Ectodermal cell (in vitro differentiated cells): Measurements from ENCODE around the gene SLC39A3.

Experiments
- H3K27ac ChIP-seq: 2 replicates; pipeline ENCODE4 v1.7.0; 2013; ENCODE audit warnings: mild to moderate bottlenecking, low read depth, low read length; ENCODE audit not compliant: insufficient read depth, poor library complexity, severe bottlenecking
- H3K27me3 ChIP-seq: 2 replicates; pipeline ENCODE4 v1.7.0; 2013; ENCODE audit warnings: mild to moderate bottlenecking, low read length; ENCODE audit not compliant: insufficient read depth, control insufficient read depth, poor library complexity, severe bottlenecking
- H3K36me3 ChIP-seq: one replicate; pipeline ENCODE4 v1.7.0; 2013; ENCODE audit warnings: low read length; ENCODE audit not compliant: control insufficient read depth, insufficient read depth
- H3K4me1 ChIP-seq: one replicate; pipeline ENCODE4 v1.7.0; 2013; ENCODE audit warnings: low read length; ENCODE audit not compliant: control insufficient read depth, insufficient read depth
- H3K4me3 ChIP-seq: 2 replicates; pipeline ENCODE4 v1.7.0; 2013; ENCODE audit warnings: low read depth, low read length, control low read depth; ENCODE audit not compliant: insufficient read depth
- H3K9me3 ChIP-seq: 2 replicates; pipeline ENCODE4 v1.7.0; 2013; ENCODE audit warnings: mild to moderate bottlenecking, low read length, moderate library complexity; ENCODE audit not compliant: control insufficient read depth
- WGBS, 2 experiments: methylation state at CpG; one replicate each; pipeline ENCODE4 v1.1.7; 2013; ENCODE audit warnings: missing lambda C conversion rate in 2 of 2; 5-methylcytosine and 5-hydroxymethylcytosine counted together

Gene SLC39A3

DNA sequence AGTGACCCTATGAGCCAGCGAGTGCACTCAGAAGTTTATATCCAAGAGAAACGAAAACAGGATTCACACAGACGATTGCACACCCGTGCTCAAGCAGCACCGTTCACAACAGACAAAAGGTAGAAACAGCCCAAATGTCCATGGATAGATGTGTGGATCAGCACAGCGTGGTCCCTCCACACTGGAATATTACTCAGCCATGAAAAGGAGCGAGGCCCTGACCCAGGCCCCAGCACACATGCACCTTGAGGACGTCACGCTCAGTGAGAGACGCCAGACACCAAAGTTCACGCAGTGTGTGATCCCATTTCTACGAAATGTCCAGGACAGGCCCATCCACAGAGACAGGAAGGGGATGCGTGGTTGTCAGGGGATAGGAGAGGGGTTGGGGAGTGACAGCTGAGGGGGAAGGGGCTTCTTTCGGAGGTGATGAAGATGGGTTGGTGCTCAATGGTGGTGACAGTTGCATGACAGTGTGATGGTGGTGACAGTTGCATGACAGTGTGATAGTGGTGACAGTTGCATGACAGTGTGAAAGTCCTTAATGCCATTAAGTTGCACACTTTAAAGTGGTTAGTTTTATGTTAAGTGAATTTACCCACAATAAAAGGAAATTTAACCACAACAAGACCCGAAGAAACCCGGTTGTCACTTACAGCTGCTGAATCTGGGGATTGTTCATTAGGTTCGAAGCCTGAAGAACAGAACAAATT lies 18.9 kb upstream of the SLC39A3 start:
- no peak overlapping the region for H3K4me3 ChIP-seq
- H3K36me3 ChIP-seq, result peaks cover 53% of the 10 kb centered on the region
- no peaks in the 10 kb centered on the region for H3K9me3 ChIP-seq
- no peaks in the 10 kb centered on the region for H3K4me1 ChIP-seq
- WGBS, 2 experiments, result 96% methylated on average over 17 of the region's 17 CpGs
- no peak overlapping the region for H3K27ac ChIP-seq
- no peaks in the 10 kb centered on the region for H3K27me3 ChIP-seq

DNA sequence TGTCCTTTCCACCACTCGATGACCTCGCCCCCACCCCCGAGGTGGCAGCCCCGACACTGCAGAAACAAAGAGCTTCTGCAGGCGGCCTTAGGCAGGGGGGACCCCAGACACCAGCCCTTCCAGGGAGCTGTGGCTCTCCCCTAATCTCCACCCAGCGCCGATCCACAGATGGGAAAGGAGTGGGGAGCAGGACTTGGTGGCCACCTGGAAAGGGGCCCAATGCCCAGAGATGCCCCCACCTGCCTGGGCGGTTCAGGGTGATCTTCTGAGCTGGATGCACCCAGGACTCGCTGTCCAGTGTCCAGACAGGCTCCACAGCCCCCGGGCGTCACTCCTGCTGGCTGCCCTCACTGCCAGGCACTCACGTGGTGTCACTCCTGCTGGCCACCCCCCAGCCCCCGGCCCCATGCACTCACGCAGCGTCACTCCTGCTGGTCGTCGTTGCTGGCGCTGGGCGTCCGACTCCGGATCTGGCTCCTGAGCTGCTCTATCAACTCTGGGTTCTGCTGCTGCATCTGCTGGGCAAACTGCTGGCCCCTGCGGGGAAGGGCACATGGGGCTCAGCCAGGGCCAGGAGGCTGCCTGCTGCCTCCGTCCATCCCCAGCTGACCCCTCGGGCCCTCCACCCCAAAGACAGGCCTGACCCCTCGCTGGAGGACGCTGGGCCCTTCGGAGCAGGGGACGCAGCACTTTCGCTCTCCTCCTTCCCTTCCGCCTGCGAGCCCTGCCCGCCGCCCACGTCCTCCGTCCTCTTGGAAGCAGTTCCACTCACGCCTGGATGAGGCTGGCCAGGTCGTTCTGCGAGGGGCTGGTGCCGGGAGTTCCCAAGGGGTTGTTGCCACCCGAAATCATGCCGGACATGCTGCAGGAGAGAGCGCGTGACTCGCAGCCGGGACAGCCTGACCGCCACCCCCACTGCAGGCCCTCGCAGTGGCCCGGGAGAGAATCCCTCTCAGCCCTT lies 17.4 kb upstream of the SLC39A3 start:
- 96 to 97% methylated on average over 48 of the region's 48 CpGs for WGBS, 2 experiments
- H3K4me1 ChIP-seq, result no peaks in the 10 kb centered on the region
- H3K36me3 ChIP-seq, result peaks cover 39% of the 10 kb centered on the region
- no peak overlapping the region for H3K4me3 ChIP-seq
- H3K27me3 ChIP-seq, result no peaks in the 10 kb centered on the region
- H3K27ac ChIP-seq, result no peak overlapping the region
- no peaks in the 10 kb centered on the region for H3K9me3 ChIP-seq

DNA sequence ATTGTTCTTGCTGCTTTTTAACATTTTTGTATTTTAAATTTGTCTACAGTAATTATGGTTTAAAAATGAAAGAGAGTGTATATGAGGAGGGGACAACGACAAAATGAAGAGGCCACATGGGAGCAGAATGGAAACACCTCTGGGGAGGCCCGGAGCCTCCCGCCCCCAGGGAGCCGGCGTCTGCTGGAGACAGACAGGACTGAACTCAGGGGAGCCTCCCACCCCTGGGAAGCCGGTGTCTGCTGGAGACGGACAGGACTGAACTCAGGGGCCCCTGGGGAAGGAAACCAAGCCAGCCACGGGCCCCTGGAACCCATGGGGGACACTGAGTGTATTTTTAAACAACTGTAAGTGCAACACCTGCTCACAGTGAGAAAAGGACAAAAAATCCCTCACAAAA lies 16.7 kb upstream of the SLC39A3 start:
- no peaks in the 10 kb centered on the region for H3K27me3 ChIP-seq
- no peak overlapping the region for H3K4me3 ChIP-seq
- WGBS, 2 experiments, result 94 to 97% methylated on average over 8 of the region's 8 CpGs
- H3K27ac ChIP-seq, result no peak overlapping the region
- H3K4me1 ChIP-seq, result no peaks in the 10 kb centered on the region
- H3K36me3 ChIP-seq, result peaks cover 32% of the 10 kb centered on the region
- H3K9me3 ChIP-seq, result no peaks in the 10 kb centered on the region

DNA sequence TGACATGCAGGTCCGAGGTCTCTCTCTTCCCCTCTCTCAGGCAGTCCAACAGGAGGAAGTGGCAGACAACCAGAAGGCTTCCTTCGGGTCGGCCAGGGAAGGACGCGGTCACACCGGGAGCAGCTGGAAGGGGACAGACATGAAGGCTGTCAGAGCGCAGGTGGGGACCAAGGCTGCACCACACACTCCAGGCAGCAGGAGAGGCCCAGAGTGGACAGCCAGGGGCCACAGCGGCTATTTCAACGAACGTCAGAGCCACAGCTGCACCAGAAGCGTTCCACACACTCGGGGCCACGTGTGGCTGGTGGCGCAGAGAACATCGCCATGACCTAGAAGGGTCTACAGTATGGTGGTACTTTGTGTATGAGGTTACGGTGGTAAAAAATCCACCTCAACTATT lies 16.0 kb upstream of the SLC39A3 start:
- H3K27ac ChIP-seq, result no peak overlapping the region
- 96% methylated on average over 15 of the region's 16 CpGs for WGBS, 2 experiments
- H3K27me3 ChIP-seq, result no peaks in the 10 kb centered on the region
- no peak overlapping the region for H3K4me3 ChIP-seq
- no peaks in the 10 kb centered on the region for H3K9me3 ChIP-seq
- no peaks in the 10 kb centered on the region for H3K4me1 ChIP-seq
- H3K36me3 ChIP-seq, result peaks cover 28% of the 10 kb centered on the region

DNA sequence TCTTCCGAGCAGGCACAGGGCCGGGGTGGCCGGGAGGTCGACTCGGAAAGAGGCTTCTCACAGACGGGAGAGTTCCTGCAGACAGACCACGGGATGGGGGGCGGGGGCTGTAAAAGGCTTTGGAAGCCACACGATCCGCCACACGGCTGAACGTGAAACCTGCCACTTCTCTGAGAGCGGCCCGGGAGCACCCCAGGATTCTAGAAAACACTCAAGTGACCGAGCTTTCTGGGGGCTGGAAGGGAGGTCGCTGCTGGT lies 15.6 kb upstream of the SLC39A3 start:
- Histone ChIP-seq H3K4me3 (no peak overlapping the region), H3K36me3 (peaks cover 24% of the 10 kb centered on the region), H3K9me3 (no peaks in the 10 kb centered on the region), H3K27me3 (no peaks in the 10 kb centered on the region), H3K27ac (no peak overlapping the region), H3K4me1 (no peaks in the 10 kb centered on the region)
- WGBS, 2 experiments, result 95 to 97% methylated on average over 16 of the region's 16 CpGs

DNA sequence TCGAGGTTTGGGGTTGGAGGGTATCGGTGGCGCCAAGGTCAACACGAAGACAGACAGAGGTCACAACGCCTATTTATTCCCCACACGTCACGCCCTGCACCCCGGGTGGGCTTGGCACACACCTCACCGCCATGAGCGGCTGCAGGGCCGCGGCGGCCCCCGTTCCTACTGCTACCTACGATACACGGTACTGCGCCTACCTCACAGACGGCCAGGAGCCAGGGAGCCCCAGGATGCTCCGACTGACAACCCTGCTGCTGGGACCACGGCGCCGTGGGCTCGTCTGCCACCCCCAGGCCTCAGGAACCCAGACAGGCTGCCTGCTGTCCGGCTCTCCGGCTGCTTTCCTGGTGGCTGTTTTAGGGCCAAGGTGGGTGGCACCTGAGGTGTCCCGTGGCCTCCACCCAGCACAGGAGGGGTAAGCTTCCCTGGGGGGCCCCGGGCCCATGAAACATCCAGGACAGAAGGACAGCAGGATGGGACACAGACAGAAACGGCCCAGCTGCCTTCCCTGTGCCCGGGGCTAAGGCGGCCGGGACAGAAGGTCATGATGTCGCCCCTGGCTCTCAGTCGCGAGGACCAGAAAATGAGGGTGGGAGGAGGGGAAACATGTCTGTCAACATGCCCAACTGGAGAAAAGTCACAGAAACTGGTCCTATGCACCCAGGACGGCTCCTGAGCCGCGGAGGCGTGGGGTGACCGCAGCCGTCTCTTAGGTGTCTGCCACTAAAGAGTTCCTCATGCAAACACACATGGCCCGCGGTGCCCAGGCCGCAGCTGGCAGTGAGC lies 15.0 kb upstream of the SLC39A3 start:
- Histone ChIP-seq H3K4me3 (no peak overlapping the region), H3K36me3 (peaks cover 23% of the 10 kb centered on the region), H3K27me3 (no peaks in the 10 kb centered on the region), H3K27ac (no peak overlapping the region), H3K4me1 (no peaks in the 10 kb centered on the region), H3K9me3 (no peaks in the 10 kb centered on the region)
- 93 to 94% methylated on average over 43 of the region's 43 CpGs for WGBS, 2 experiments

DNA sequence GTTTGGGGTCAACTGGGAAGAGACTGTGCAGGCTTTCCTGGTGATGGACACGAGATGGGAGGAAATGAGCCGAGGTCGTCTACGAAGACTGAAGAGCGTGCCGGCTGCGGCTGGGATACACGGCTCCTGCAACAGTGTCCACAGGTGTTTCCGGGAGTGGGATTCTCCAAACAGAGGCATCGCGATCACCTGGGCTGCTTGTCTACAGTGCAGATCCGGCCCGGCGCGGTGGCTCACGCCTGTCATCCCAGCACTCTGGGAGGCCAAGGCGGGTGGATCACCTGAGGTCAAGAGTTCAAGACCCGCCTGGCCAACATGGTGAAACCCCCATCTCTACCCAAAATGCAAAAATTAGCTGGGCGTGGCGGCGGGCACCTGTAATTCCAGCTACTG lies 11.6 kb upstream of the SLC39A3 start:
- Histone ChIP-seq H3K27ac (no peak overlapping the region), H3K27me3 (peaks cover 8% of the 10 kb centered on the region), H3K4me1 (no peaks in the 10 kb centered on the region), H3K36me3 (peaks cover 10% of the 10 kb centered on the region), H3K4me3 (no peak overlapping the region), H3K9me3 (no peaks in the 10 kb centered on the region)
- 92 to 93% methylated on average over 21 of the region's 21 CpGs for WGBS, 2 experiments

DNA sequence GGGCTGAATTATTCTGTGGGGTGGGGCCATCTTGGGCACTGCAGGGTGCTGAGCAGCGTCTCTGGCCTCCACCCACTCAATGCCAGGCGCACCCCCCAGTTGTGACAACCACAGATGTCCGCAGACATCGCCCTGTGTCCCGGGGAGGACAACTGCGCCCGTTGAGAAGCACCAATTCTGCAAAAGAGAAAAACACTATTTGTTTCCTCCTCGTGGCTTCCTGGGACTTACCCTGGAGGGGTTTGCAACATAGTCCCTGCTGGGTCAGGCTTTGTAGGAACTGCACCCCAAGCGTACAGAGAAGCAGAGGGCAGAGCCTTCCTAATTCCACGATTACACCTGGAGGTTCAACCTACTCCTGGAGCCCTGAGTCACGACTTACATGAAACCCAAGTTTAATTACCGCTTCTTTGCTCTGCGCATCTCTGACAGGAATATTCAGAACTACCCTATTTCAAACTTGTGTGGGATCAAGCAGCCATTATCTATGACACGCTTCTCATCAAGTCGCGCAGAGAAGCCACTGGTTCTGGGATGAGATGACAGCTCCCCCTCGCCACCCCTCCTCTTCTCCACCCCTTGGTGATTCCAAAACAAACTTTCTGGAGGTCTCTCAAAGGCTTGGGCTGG lies 11.1 kb upstream of the SLC39A3 start:
- H3K9me3 ChIP-seq, result no peaks in the 10 kb centered on the region
- WGBS, 2 experiments, result 86 to 88% methylated on average over 17 of the region's 17 CpGs
- peaks cover 8% of the 10 kb centered on the region for H3K27me3 ChIP-seq
- H3K4me1 ChIP-seq, result no peaks in the 10 kb centered on the region
- H3K4me3 ChIP-seq, result no peak overlapping the region
- H3K27ac ChIP-seq, result no peak overlapping the region
- H3K36me3 ChIP-seq, result peaks cover 7% of the 10 kb centered on the region

DNA sequence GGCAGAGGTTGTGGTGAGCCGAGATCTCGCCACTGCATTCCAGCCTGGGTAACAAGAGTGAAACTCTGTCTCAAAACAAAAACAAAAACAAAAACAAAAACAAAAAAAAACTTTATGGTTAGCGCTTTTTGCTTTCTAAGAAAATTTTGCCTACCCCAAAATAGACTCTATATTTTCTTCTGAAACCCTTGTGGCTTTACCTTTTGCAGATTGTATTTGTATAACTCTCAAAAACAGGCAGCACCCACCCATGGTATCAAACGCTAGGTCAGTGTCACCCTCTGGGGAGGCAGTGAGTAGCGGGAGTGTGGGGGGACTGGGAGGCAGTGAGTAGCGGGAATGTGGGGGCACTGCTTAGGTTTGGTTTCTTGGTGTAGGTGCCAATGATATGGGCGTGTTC lies 7.5 kb upstream of the SLC39A3 start:
- H3K27me3 ChIP-seq, result peaks cover 13% of the 10 kb centered on the region
- no peaks in the 10 kb centered on the region for H3K36me3 ChIP-seq
- no peak overlapping the region for H3K4me3 ChIP-seq
- H3K27ac ChIP-seq, result no peak overlapping the region
- H3K4me1 ChIP-seq, result no peaks in the 10 kb centered on the region
- WGBS, 2 experiments, result 86 to 87% methylated on average over 7 of the region's 7 CpGs
- no peaks in the 10 kb centered on the region for H3K9me3 ChIP-seq

DNA sequence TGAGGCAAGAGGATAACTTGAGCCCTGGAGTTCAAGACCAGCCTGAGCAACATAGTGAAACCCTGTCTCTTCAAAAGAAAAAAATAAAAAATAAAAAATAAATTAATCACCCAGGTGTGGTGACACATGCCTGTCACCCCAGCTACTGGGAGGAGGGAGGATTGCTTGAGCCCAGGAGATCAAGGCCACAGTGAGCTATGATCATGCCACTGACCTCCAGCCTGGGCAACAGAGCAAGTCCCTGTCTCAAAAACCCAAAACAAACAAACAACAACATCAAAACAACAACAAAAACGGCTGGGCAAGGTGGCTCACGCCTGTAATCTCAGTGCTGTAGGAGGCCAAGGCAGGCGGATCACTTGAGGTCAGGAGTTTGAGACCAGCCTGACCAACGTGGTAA lies 4.3 kb upstream of the SLC39A3 start:
- H3K27ac ChIP-seq, result no peak overlapping the region
- H3K4me3 ChIP-seq, result no peak overlapping the region
- no peaks in the 10 kb centered on the region for H3K36me3 ChIP-seq
- WGBS, 2 experiments, result 44 to 50% methylated on average over 4 of the region's 4 CpGs
- H3K4me1 ChIP-seq, result peaks cover 3% of the 10 kb centered on the region
- H3K9me3 ChIP-seq, result no peaks in the 10 kb centered on the region
- H3K27me3 ChIP-seq, result peaks cover 21% of the 10 kb centered on the region
